GM12891 (cell line): ENCODE results near the gene PRM3.

ENCODE experiments used
- DNase-seq: peaks from one replicate; pipeline ENCODE4 v3.0.0; 2011; ENCODE audit warnings: low spot score; ENCODE audit not compliant: insufficient read length
- FAIRE-seq: peaks from 2 replicates; lab custom pipeline; 2011; peaks lifted over from hg19 to GRCh38; lab: Jason Lieb, UNC
- PAX5 ChIP-seq: IDR thresholded peaks from 2 replicates; pipeline ENCODE4 v1.6.1; 2011; ENCODE audit warnings: low read length, moderate library complexity, mild to moderate bottlenecking; ENCODE audit not compliant: insufficient read depth, severe bottlenecking
- POLR2A ChIP-seq: IDR thresholded peaks from 2 replicates; pipeline ENCODE4 v1.6.1; 2011; ENCODE audit warnings: low read depth, low read length, control low read depth
- POLR2AphosphoS5 ChIP-seq: IDR thresholded peaks from 2 replicates; pipeline ENCODE4 v1.6.1; 2011; ENCODE audit warnings: low read depth, low read length, control low read depth
- POU2F2 ChIP-seq: IDR thresholded peaks from 2 replicates; pipeline ENCODE4 v1.6.1; 2011; ENCODE audit warnings: low read depth, mild to moderate bottlenecking, control low read depth, low read length, moderate library complexity
- SPI1 ChIP-seq: IDR thresholded peaks from 2 replicates; pipeline ENCODE4 v1.6.1; 2011; ENCODE audit warnings: low read depth, low read length, control low read depth
- TAF1 ChIP-seq: IDR thresholded peaks from 2 replicates; pipeline ENCODE4 v1.6.1; 2011; ENCODE audit warnings: low read depth, low read length, control low read depth

Gene PRM3

GRCh38 chr16:11229906-11230305, 43.5 kb downstream of the PRM3 start:
- no peak for TF ChIP-seq POLR2AphosphoS5
- TF ChIP-seq POU2F2 = no peak

GRCh38 chr16:11229432-11229831, 44.0 kb downstream of the PRM3 start:
- no peak for DNase-seq
- no peak for FAIRE-seq
- TF ChIP-seq POLR2A (no peak), POLR2AphosphoS5 (no peak), TAF1 (no peak), POU2F2 (no peak), PAX5 (no peak), SPI1 (no peak)

More at GRCh38 chr16:11229906-11230305, 43.5 kb downstream of the PRM3 start:
- FAIRE-seq = no peak
- DNase-seq = no peak

- DNase-seq (no peak), FAIRE-seq (peak; percentile 63)
- no peak for TF ChIP-seq POLR2AphosphoS5
- TF ChIP-seq SPI1 = no peak
- TF ChIP-seq PAX5 = no peak
- no peak for TF ChIP-seq TAF1
Measured at GRCh38 chr16:11225677-11226549, 47.5 kb downstream of the PRM3 start.

- TF ChIP-seq PAX5 = peak; percentile 37
- TF ChIP-seq TAF1 = no peak
- TF ChIP-seq POU2F2 = no peak; the same call in 1 of the 2 replicates
- no peak for TF ChIP-seq POLR2A
- no peak for TF ChIP-seq SPI1
- TF ChIP-seq POLR2AphosphoS5 = peak; percentile 38; the same call in 1 of the 2 replicates
- FAIRE-seq = peak; percentile 94
- DNase-seq = peak; percentile 92
Measured at GRCh38 chr16:11224894-11225676, 48.3 kb downstream of the PRM3 start.

- FAIRE-seq (no peak), DNase-seq (peak; percentile 68)
- peak; percentile 38 for TF ChIP-seq SPI1
- TF ChIP-seq POLR2A = no peak
Measured at GRCh38 chr16:11224096-11224893, 49.1 kb downstream of the PRM3 start.
